Natural killer cell treated with Interleukin-12 subunit alpha and Interleukin-12 subunit beta and Interleukin-15 and Interleukin-18, amount 100 ng/mL, for 72 hours (primary cell): ENCODE results near the gene DUSP16. TPM values are rescaled to one million over a fixed set of nuclear protein-coding genes. Genes with fewer than 3 reads are reported as not detected.

Experiments
- ATAC-seq, 2 donors: fragments of 150-1000 bp; cut with Tn5 transposase in 1 of 2; sonication (Bioruptor Pico), chemical (Tn5 transposase) in 1 of 2; 2 replicates each; pipeline ENCODE4 v1.10.0; 2021
- DNase-seq: peaks from one replicate; pipeline ENCODE4 v3.0.0; 2022; ENCODE audit warnings: low spot score
- H3K27ac Mint-ChIP-seq, 2 donors: 1 replicate in 1 of 2; 2 replicates in 1 of 2; pipeline ENCODE4 v1.8.0; 2022; ENCODE audit warnings: mixed read lengths in 2 of 2, mild to moderate bottlenecking in 1 of 2, moderate library complexity in 1 of 2
- H3K27me3 Mint-ChIP-seq, 2 donors: 1 replicate in 1 of 2; 2 replicates in 1 of 2; pipeline ENCODE4 v1.8.0; 2022; ENCODE audit warnings: mixed read lengths in 2 of 2
- H3K36me3 Mint-ChIP-seq: one replicate; pipeline ENCODE4 v1.8.0; 2022; ENCODE audit warnings: mixed read lengths
- H3K4me1 Mint-ChIP-seq, 2 donors: 1 replicate in 1 of 2; 2 replicates in 1 of 2; pipeline ENCODE4 v1.8.0; 2022; ENCODE audit warnings: low read depth in 2 of 2, mixed read lengths in 2 of 2, mild to moderate bottlenecking in 1 of 2
- H3K4me3 Mint-ChIP-seq: one replicate; pipeline ENCODE4 v1.8.0; 2022; ENCODE audit warnings: mixed read lengths
- H3K9me3 Mint-ChIP-seq: 2 replicates; pipeline ENCODE4 v1.8.0; 2022; ENCODE audit warnings: mixed read lengths
- total RNA-seq, 2 donors: library from RNA; stranded (reverse); gene quantifications; one replicate each; pipeline ENCODE4 v1.2.3, GENCODE V29; 2022

Gene DUSP16
- total RNA-seq, 2 donors from 2014 or later: 21.8 to 22.8 TPM

GRCh38 chr12:12564911-12565310, 2.2 kb upstream of the DUSP16 start:
- Mint-ChIP-seq H3K27ac (no peak overlapping the region), H3K9me3 (no peaks in the 10 kb centered on the region), H3K36me3 (peaks cover 6% of the 10 kb centered on the region), H3K27me3 (peaks cover 0 to 3% of the 10 kb centered on the region in 2 donors), H3K4me3 (no peak overlapping the region), H3K4me1 (peaks cover 7 to 27% of the 10 kb centered on the region in 2 donors)
- ATAC-seq (no peak), DNase-seq (no peak)

- H3K27ac Mint-ChIP-seq: peak overlapping the region; percentile 85 to 96
- no peak for DNase-seq
- H3K36me3 Mint-ChIP-seq: peaks cover 6% of the 10 kb centered on the region
- no peaks in the 10 kb centered on the region for H3K27me3 Mint-ChIP-seq
- ATAC-seq: no peak
- H3K9me3 Mint-ChIP-seq: no peaks in the 10 kb centered on the region
- peaks cover 10 to 32% of the 10 kb centered on the region in 2 donors for H3K4me1 Mint-ChIP-seq
- peak overlapping the region; percentile 83 for H3K4me3 Mint-ChIP-seq
Observed at GRCh38 chr12:12563290-12563928, 746 bp upstream of the DUSP16 start.

GRCh38 chr12:12562016-12562483, 613 bp downstream of the DUSP16 start:
- no peak for DNase-seq

GRCh38 chr12:12561371-12562015, 1.2 kb downstream of the DUSP16 start:
- Mint-ChIP-seq H3K27ac (peak overlapping the region; percentile 85 to 87), H3K4me3 (peak overlapping the region; percentile 93), H3K36me3 (peaks cover 6% of the 10 kb centered on the region), H3K9me3 (no peaks in the 10 kb centered on the region), H3K4me1 (peaks cover 11 to 32% of the 10 kb centered on the region in 2 donors), H3K27me3 (no peaks in the 10 kb centered on the region)
- ATAC-seq (peak; percentile 41 to 48), DNase-seq (peak; percentile 69)

More at GRCh38 chr12:12562016-12562483, 613 bp downstream of the DUSP16 start:
- Mint-ChIP-seq H3K4me3 (peak overlapping the region; percentile 83), H3K9me3 (no peaks in the 10 kb centered on the region), H3K36me3 (peaks cover 6% of the 10 kb centered on the region), H3K27me3 (no peaks in the 10 kb centered on the region), H3K27ac (peak overlapping the region; percentile 85 to 96), H3K4me1 (peaks cover 11 to 32% of the 10 kb centered on the region in 2 donors)
- ATAC-seq: peak; percentile 8 to 15

GRCh38 chr12:12560587-12561370, 1.9 kb downstream of the DUSP16 start:
- peaks cover 11 to 32% of the 10 kb centered on the region in 2 donors for H3K4me1 Mint-ChIP-seq
- H3K4me3 Mint-ChIP-seq: peak overlapping the region; percentile 93
- peak overlapping the region; percentile 85 to 87 for H3K27ac Mint-ChIP-seq
- no peaks in the 10 kb centered on the region for H3K27me3 Mint-ChIP-seq
- H3K9me3 Mint-ChIP-seq: no peaks in the 10 kb centered on the region
- peaks cover 6% of the 10 kb centered on the region for H3K36me3 Mint-ChIP-seq
- peak; percentile 55 to 63 for ATAC-seq
- peak; percentile 72 for DNase-seq

GRCh38 chr12:12559719-12560296, 2.9 kb downstream of the DUSP16 start:
- Mint-ChIP-seq H3K9me3 (no peaks in the 10 kb centered on the region), H3K36me3 (peaks cover 6% of the 10 kb centered on the region), H3K27ac (peak overlapping the region; percentile 19 to 85), H3K4me3 (peak overlapping the region; percentile 93), H3K4me1 (peaks cover 11 to 32% of the 10 kb centered on the region in 2 donors), H3K27me3 (no peaks in the 10 kb centered on the region)
- DNase-seq: no peak
- no peak for ATAC-seq

- Mint-ChIP-seq H3K36me3 (peaks cover 6% of the 10 kb centered on the region), H3K9me3 (no peaks in the 10 kb centered on the region), H3K27me3 (no peaks in the 10 kb centered on the region), H3K4me1 (peaks cover 11 to 21% of the 10 kb centered on the region in 2 donors), H3K4me3 (no peak overlapping the region), H3K27ac (peak overlapping the region in 1 of 2 donors; percentile 3)
- DNase-seq (no peak), ATAC-seq (no peak)
Observed at GRCh38 chr12:12558291-12558690, 4.4 kb downstream of the DUSP16 start.

GRCh38 chr12:12557733-12558132, 4.9 kb downstream of the DUSP16 start:
- peak overlapping the region in 1 of 2 donors; percentile 3 for H3K27ac Mint-ChIP-seq
- H3K9me3 Mint-ChIP-seq: no peaks in the 10 kb centered on the region
- no peaks in the 10 kb centered on the region for H3K27me3 Mint-ChIP-seq
- peaks cover 6% of the 10 kb centered on the region for H3K36me3 Mint-ChIP-seq
- no peak overlapping the region for H3K4me3 Mint-ChIP-seq
- DNase-seq (no peak), ATAC-seq (no peak)
- peaks cover 11 to 17% of the 10 kb centered on the region in 2 donors for H3K4me1 Mint-ChIP-seq

GRCh38 chr12:12555656-12556055, 7.0 kb downstream of the DUSP16 start:
- H3K4me1 Mint-ChIP-seq: peaks cover 9 to 13% of the 10 kb centered on the region in 2 donors
- ATAC-seq: no peak
- no peaks in the 10 kb centered on the region for H3K9me3 Mint-ChIP-seq
- H3K36me3 Mint-ChIP-seq: peaks cover 5% of the 10 kb centered on the region
- H3K27ac Mint-ChIP-seq: no peak overlapping the region
- H3K27me3 Mint-ChIP-seq: no peaks in the 10 kb centered on the region
- no peak for DNase-seq
- no peak overlapping the region for H3K4me3 Mint-ChIP-seq

- peaks cover 0 to 3% of the 10 kb centered on the region in 2 donors for H3K27me3 Mint-ChIP-seq
- no peak overlapping the region for H3K4me3 Mint-ChIP-seq
- peaks cover 7 to 8% of the 10 kb centered on the region in 2 donors for H3K4me1 Mint-ChIP-seq
- H3K9me3 Mint-ChIP-seq: no peaks in the 10 kb centered on the region
- DNase-seq (no peak), ATAC-seq (no peak)
- no peak overlapping the region for H3K27ac Mint-ChIP-seq
- no peaks in the 10 kb centered on the region for H3K36me3 Mint-ChIP-seq
Observed at GRCh38 chr12:12553208-12553785, 9.4 kb downstream of the DUSP16 start.

- Mint-ChIP-seq H3K27ac (no peak overlapping the region), H3K4me1 (peaks cover 4 to 12% of the 10 kb centered on the region in 2 donors), H3K36me3 (no peaks in the 10 kb centered on the region), H3K27me3 (peaks cover 0 to 3% of the 10 kb centered on the region in 2 donors), H3K4me3 (no peak overlapping the region), H3K9me3 (no peaks in the 10 kb centered on the region)
- DNase-seq (no peak), ATAC-seq (no peak)
Observed at GRCh38 chr12:12551115-12551514, 11.5 kb downstream of the DUSP16 start.

- Mint-ChIP-seq H3K36me3 (no peaks in the 10 kb centered on the region), H3K27me3 (peaks cover 0 to 3% of the 10 kb centered on the region in 2 donors), H3K4me1 (peaks cover 4 to 12% of the 10 kb centered on the region in 2 donors), H3K4me3 (no peak overlapping the region), H3K27ac (no peak overlapping the region), H3K9me3 (no peaks in the 10 kb centered on the region)
- ATAC-seq (no peak), DNase-seq (no peak)
Observed at GRCh38 chr12:12550277-12550676, 12.4 kb downstream of the DUSP16 start.

- Mint-ChIP-seq H3K9me3 (no peaks in the 10 kb centered on the region), H3K27ac (no peak overlapping the region)
- no peak for DNase-seq
Observed at GRCh38 chr12:12549426-12549825, 13.2 kb downstream of the DUSP16 start.

More at GRCh38 chr12:12549426-12549825, 13.2 kb downstream of the DUSP16 start:
- H3K4me3 Mint-ChIP-seq: no peak overlapping the region
- no peak for ATAC-seq
- H3K36me3 Mint-ChIP-seq: no peaks in the 10 kb centered on the region
- peaks cover 4 to 12% of the 10 kb centered on the region in 2 donors for H3K4me1 Mint-ChIP-seq
- H3K27me3 Mint-ChIP-seq: peaks cover 0 to 3% of the 10 kb centered on the region in 2 donors
